ENCODE measurements around the gene DIPK1C. TPM values are rescaled to one million over a fixed set of nuclear protein-coding genes. Genes with fewer than 3 reads are reported as not detected.

Gene DIPK1C
- total RNA-seq, 1 experiment from 2014 or later: not detected

- DNase-seq (ENCODE audit: low read depth, low spot score) (no peak), ATAC-seq (no peak)
- intact Hi-C loops (cut with micrococcal nuclease): no loop called here
- Histone ChIP-seq H2AFZ (ENCODE audit: low read depth, low read length, poor library complexity, severe bottlenecking) (no peak overlapping the region), H3K9me3 (ENCODE audit: control insufficient read depth in 1 of 2, insufficient read depth in 1 of 2, low read depth in 1 of 2, low read length in 2 of 2) (no peaks in the 10 kb centered on the region), H3K79me2 (ENCODE audit: insufficient read depth, low read length) (no peaks in the 10 kb centered on the region), H3K27ac (ENCODE audit: low read depth, low read length) (no peak overlapping the region; the same call in 1 of the 2 replicates), H3K27me3 (ENCODE audit: insufficient read depth, low read length) (peaks cover 22% of the 10 kb centered on the region), H3K4me1 (ENCODE audit: control insufficient read depth in 1 of 2, insufficient read depth in 2 of 2, low read length in 2 of 2) (no peaks in the 10 kb centered on the region), H4K20me1 (ENCODE audit: insufficient read depth) (no peaks in the 10 kb centered on the region), H3K4me2 (ENCODE audit: low read length) (no peak overlapping the region), H3K4me3 (replicated peaks in 1 of 2; ENCODE audit: low read depth in 1 of 2, low read length in 2 of 2) (no peak overlapping the region), H3K9ac (ENCODE audit: low read length) (no peak overlapping the region), H3K36me3 (ENCODE audit: control insufficient read depth in 1 of 2, insufficient read depth in 2 of 2, low read length in 2 of 2) (no peaks in the 10 kb centered on the region), H3K9me2 (ENCODE audit: insufficient read depth) (no peaks in the 10 kb centered on the region)
- ChIA-PET RAD21 (ENCODE audit: low non-redundant PET in 1 of 2, low total read pairs in 2 of 2, uncharacterized antibody in 2 of 2, unreplicated experiment in 2 of 2) (no interaction called here), POLR2A (no interaction called here), CTCF (no interaction called here)
- BruUV-seq (replicated peaks): no TSS peak
- TF ChIP-seq REST (IDR thresholded peaks at IDR 0.05; ENCODE audit: low read depth) (no peak), EZH2phosphoT487 (IDR thresholded peaks at IDR 0.05; ENCODE audit: borderline replicate concordance) (no peak), ZNF274 (IDR thresholded peaks at IDR 0.05; ENCODE audit: low read depth, low read length) (no peak), SRF (IDR thresholded peaks at IDR 0.05; ENCODE audit: low read depth) (no peak), ELF1 (IDR thresholded peaks at IDR 0.05; ENCODE audit: borderline replicate concordance, low read depth) (no peak), EGR1 (IDR thresholded peaks at IDR 0.05; ENCODE audit: low read depth) (no peak), RAD21 (IDR thresholded peaks at IDR 0.05; ENCODE audit: low read depth) (no peak), SP1 (IDR thresholded peaks at IDR 0.05; ENCODE audit: low read depth) (no peak)
These were observed 10.3 kb downstream of the DIPK1C start for GRCh38 chr18:74446631-74447403.
